GM12865 (cell line): ENCODE data around the gene ASB2.

ENCODE experiments used
- DNase-seq: peaks from one replicate; pipeline ENCODE4 v3.0.0; 2010; ENCODE audit warnings: low read depth
- H3K4me3 ChIP-seq: 2 replicates; pipeline ENCODE4 v1.5.1; 2011; ENCODE audit warnings: mild to moderate bottlenecking, low read depth, low read length, control low read depth
- CTCF ChIP-seq: IDR thresholded peaks from 2 replicates; pipeline ENCODE4 v1.5.1; 2011; ENCODE audit warnings: low read length, control low read depth, low read depth, inconsistent platforms; ENCODE audit not compliant: insufficient read depth; ENCODE audit errors: missing control alignments

The ASB2 gene

DNA sequence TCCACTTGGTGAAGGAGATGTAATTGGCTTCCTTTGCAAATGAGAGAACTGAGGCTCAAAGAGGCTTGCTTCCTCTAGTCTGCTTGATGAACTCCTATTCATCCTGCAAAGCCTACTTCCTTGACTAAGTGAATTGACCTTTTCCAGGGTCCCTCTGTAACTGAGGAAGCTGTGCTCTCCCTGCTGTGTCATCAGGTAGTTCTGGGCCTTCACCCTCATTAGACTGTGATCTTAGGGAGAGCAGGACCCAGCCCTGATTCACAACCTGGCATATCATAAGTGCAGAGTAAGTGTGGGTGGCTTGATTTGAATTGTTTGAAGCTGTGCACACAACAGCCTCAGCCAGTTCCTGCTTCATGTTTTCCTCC is 16.3 kb downstream of the ASB2 start:
- TF ChIP-seq CTCF = no peak
- no peak for DNase-seq
- H3K4me3 ChIP-seq = no peak overlapping the region

- DNase-seq = peak; percentile 98
- no peak for TF ChIP-seq CTCF
- no peak overlapping the region for H3K4me3 ChIP-seq
Measured at GRCh38 chr14:93959239-93960107, 16.9 kb downstream of the ASB2 start.

DNA sequence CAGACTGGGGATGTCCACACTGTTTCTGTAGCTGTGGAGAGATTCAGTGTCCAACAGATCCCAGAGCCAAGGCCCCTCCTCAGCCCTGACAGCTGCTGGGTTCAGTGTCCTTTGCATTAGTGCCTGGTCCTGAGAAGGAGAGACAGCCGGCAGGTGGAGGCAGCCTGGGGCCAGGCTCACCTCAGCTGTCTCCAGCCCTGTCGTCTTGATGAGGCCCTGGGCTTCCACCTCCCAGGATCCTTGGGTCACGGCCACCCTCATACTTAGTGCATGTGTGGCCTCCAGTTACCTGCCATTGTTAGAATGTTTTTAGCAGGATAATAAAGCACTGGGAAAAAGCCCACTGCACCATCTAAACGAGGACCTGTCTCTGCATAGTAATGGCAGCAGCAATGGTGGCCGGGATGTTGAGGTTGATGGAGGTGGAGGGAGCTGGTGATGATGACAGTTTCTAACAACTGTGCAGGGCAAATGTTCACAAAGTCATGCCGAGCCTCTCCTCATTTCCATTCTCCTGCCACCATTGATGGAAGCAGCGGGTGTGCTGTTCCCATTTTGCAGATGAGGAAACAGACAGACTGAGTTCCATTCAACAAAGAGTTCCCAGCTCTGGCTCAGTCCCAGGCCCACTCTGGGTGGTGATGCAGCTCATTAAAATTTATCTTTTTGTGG is 17.7 kb downstream of the ASB2 start:
- no peak overlapping the region for H3K4me3 ChIP-seq
- no peak for DNase-seq
- TF ChIP-seq CTCF = no peak

DNA sequence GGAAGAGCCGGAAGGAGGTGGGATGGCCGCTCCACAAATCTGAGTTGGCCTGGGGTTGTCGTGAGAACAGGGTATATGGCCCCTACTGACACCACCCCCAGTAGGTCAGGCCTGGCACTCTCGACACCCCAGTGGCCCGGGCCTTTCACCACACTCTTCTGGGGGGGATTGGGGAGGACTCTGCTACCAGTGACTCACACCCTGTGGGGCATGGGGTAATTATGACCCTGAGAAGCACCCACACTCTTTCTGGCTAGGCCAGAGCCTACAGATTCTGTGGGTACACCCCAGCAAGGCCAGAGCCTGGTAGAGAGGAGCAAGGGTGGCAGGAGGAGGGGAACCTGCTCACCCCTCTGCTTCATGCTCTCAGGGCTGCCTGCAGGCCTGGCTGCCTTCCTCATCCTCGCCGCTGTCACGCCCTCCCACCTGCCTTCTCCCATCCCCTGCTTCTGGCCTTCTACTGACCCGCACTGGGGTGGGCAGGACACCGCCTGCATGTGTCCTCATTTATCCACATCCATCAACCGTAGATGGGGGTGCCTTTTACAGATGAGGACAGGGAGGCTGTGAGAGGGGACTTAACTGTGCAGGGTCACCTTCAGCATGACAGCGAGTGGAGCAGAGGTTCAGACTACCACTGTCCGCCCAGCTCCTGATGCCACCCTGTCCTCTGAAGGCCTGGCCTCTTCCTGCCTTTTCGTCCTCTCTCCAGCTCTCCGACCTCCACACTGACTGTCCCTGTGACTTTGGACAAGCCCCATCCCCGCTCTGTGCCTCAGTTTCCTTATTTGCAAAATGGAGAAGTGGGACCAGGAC is 18.4 kb downstream of the ASB2 start:
- DNase-seq = no peak
- no peak overlapping the region for H3K4me3 ChIP-seq
- no peak for TF ChIP-seq CTCF

DNA sequence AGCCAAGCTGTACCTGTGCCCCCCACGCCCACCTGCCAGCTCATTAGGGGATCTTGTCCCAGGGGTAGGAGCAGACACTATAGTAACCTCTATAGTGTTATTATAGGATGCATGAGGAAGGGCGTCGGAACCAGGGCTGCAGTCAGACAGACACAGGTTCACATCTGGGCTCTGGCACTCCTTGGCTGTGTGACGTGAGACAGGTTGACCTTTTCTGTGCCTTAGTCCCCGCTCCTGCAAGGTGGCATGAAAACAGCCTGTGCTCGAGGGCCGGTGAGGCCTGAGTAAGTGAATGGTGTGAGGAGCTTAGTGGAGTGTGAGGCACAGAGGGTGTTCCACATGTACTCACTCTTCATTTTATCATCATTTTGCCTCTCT is 19.0 kb downstream of the ASB2 start:
- TF ChIP-seq CTCF = no peak
- DNase-seq = no peak
- H3K4me3 ChIP-seq = no peak overlapping the region

GRCh38 chr14:93956514-93957332 is 19.6 kb downstream of the ASB2 start:
- DNase-seq = peak; percentile 47
- H3K4me3 ChIP-seq = no peak overlapping the region
- TF ChIP-seq CTCF = no peak
